Measurements from ENCODE around the gene CACNG4. TPM values are rescaled to one million over a fixed set of nuclear protein-coding genes. Genes with fewer than 3 reads are reported as not detected.

Gene CACNG4
- total and polyA plus RNA-seq, 11 donors, result 0.08 to 0.88 (median 0.33) TPM; not detected in 8

DNA sequence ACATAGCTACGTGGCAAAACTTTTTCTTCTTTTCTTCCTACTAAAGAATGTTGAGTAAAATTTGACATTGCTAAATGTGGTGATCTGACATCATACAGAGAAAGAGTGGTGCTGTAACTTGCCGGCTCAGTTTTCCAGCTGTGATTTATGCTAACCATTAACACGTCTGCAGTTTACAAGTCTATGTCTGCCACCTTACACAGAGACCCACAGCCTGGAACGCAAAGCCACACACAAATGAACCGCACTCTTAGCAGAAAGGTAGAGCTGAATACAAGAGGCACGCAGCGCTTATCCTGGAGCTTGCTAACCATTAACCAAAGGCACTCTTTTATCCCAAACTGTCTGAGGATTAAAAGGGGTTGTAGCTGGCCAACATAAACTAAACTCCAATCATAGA, 111.8 kb downstream of the CACNG4 start:
- intact Hi-C loops (cut with DNase I), result no loop called here
- DNase-seq (no peak), ATAC-seq (no peak)
- Histone ChIP-seq H3K9me3 (no peaks in the 10 kb centered on the region), H3K27me3 (no peaks in the 10 kb centered on the region), H3K27ac (no peak overlapping the region), H3K4me1 (peaks cover 0 to 9% (median 0%) of the 10 kb centered on the region in 12 donors), H3K4me3 (no peak overlapping the region), H3K36me3 (peaks cover 0 to 54% (median 27%) of the 10 kb centered on the region in 9 donors)
- 82 to 90% (median 86%) methylated on average over 7 of the region's 7 CpGs for WGBS, 4 donors
- no peak for TF ChIP-seq POLR2A (IDR thresholded peaks at IDR 0.05)
- TF ChIP-seq CTCF (IDR thresholded peaks at IDR 0.05), result no peak

DNA sequence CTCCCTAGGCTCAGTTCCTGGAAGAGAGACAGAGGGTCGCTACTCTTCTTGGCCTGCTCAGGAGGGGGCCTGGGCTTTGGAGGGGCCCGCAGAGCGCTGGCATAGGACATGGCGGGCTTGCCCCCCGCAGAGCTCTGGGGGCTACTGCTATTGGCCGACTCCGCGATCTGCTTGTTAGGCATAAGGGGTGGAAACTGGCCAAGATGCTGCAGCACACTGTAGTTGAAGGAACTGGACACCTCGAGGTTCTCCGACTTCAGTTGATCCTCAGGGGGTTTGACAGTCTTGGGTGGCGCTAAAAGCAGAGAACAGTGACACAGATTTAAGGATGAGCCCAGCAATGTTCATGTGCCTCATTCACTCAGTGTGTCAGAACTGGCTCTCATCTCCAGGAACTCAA, 113.8 kb downstream of the CACNG4 start:
- Histone ChIP-seq H3K27ac (no peak overlapping the region), H3K4me1 (peaks cover 0 to 17% (median 0%) of the 10 kb centered on the region in 12 donors), H3K9me3 (no peaks in the 10 kb centered on the region), H3K4me3 (no peak overlapping the region), H3K27me3 (no peaks in the 10 kb centered on the region), H3K36me3 (peaks cover 0 to 46% (median 27%) of the 10 kb centered on the region in 9 donors)
- WGBS, 4 donors, result 90 to 95% (median 93%) methylated on average over 11 of the region's 11 CpGs
- intact Hi-C loops (cut with DNase I), result no loop called here
- ATAC-seq, result no peak
- no peak for DNase-seq
- TF ChIP-seq POLR2A (IDR thresholded peaks at IDR 0.05), result no peak
- no peak for TF ChIP-seq CTCF (IDR thresholded peaks at IDR 0.05)

DNA sequence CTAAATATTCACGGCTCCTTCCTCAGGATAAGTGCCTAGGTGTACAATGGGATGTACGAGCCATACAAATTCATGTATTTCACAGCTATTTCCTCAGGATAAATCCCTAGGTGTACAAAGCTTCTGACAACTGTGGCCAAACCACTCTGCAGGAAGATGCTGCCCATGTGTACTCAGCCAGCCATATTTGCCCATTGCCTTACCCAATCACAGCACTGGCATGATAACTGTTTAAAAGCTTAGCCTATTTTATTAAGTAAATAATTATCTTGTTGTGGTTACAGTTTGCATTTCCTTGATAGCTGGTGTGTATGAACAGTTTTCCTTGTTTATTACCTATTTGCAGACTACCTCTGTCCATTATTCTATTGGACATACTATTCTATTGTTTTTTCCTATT, 115.0 kb downstream of the CACNG4 start:
- no peak for DNase-seq
- Histone ChIP-seq H3K36me3 (peaks cover 0 to 41% (median 27%) of the 10 kb centered on the region in 9 donors), H3K27me3 (no peaks in the 10 kb centered on the region), H3K4me3 (no peak overlapping the region), H3K9me3 (no peaks in the 10 kb centered on the region), H3K4me1 (peaks cover 0 to 17% (median 0%) of the 10 kb centered on the region in 12 donors), H3K27ac (no peak overlapping the region)
- 89 to 94% (median 94%) methylated on average over 2 of the region's 2 CpGs for WGBS, 4 donors
- TF ChIP-seq POLR2A (IDR thresholded peaks at IDR 0.05) (no peak), CTCF (IDR thresholded peaks at IDR 0.05) (no peak)
- intact Hi-C loops (cut with DNase I), result no loop called here
- ATAC-seq, result no peak

GRCh38 chr17:67080804-67081203, 116.3 kb downstream of the CACNG4 start:
- no peaks in the 10 kb centered on the region for H3K9me3 ChIP-seq
- no peak for ATAC-seq
- TF ChIP-seq POLR2A (IDR thresholded peaks at IDR 0.05) (no peak), CTCF (IDR thresholded peaks at IDR 0.05) (no peak)
- no peak overlapping the region for H3K27ac ChIP-seq
- intact Hi-C loops (cut with DNase I), result no loop called here
- H3K27me3 ChIP-seq, result no peaks in the 10 kb centered on the region
- DNase-seq, result no peak
- H3K36me3 ChIP-seq, result peaks cover 0 to 43% (median 36%) of the 10 kb centered on the region in 9 donors
- peaks cover 0 to 17% (median 0%) of the 10 kb centered on the region in 12 donors for H3K4me1 ChIP-seq
- no peak overlapping the region for H3K4me3 ChIP-seq
- 84 to 90% (median 88%) methylated on average over 2 of the region's 2 CpGs for WGBS, 4 donors

Measured in heart left ventricle (tissue), 16 donors.